AG09309 (cell line): ENCODE results near the gene RBMS3.

Source experiments
- DNase-seq: peaks from one replicate; pipeline ENCODE4 v3.0.0-alpha.2; 2010; ENCODE audit warnings: low read depth
- H3K4me3 ChIP-seq: 2 replicates; pipeline ENCODE4 v1.5.1; 2011; ENCODE audit warnings: mild to moderate bottlenecking, low read depth, low read length, moderate library complexity; ENCODE audit not compliant: control insufficient read depth
- TF ChIP-seq, protein P1 (sequence below): IDR thresholded peaks from 2 replicates; pipeline ENCODE4 v1.5.1; 2011; ENCODE audit warnings: mild to moderate bottlenecking, low read depth, low read length, inconsistent platforms; ENCODE audit not compliant: insufficient read depth, control insufficient read depth; ENCODE audit errors: missing control alignments

The RBMS3 gene

DNA sequence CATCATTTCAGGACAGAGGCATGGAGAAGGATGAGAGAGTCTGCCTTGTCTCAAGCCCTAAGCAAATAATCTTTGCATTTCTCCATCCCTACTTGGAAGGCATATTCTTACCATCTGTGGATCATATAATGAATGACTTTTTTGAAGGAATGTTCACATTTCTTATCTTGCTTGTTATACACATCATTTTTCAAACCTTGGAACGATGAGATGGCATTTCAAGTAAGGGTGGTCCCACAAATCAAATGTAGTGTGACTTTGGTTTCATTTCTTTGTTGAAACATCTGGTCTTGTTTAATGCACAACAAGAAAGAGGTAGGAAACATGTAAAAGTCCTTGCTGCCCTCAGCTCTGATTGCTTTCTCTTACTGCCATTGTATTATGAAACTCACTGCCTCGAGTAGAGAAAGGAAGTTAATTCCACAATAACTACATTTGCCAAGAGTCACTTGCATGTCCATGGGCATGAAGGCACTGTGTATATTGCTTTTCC, 32.1 kb downstream of the RBMS3 start:
- no peak for DNase-seq
- TF ChIP-seq, protein P1, sequence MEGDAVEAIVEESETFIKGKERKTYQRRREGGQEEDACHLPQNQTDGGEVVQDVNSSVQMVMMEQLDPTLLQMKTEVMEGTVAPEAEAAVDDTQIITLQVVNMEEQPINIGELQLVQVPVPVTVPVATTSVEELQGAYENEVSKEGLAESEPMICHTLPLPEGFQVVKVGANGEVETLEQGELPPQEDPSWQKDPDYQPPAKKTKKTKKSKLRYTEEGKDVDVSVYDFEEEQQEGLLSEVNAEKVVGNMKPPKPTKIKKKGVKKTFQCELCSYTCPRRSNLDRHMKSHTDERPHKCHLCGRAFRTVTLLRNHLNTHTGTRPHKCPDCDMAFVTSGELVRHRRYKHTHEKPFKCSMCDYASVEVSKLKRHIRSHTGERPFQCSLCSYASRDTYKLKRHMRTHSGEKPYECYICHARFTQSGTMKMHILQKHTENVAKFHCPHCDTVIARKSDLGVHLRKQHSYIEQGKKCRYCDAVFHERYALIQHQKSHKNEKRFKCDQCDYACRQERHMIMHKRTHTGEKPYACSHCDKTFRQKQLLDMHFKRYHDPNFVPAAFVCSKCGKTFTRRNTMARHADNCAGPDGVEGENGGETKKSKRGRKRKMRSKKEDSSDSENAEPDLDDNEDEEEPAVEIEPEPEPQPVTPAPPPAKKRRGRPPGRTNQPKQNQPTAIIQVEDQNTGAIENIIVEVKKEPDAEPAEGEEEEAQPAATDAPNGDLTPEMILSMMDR = no peak
- no peak overlapping the region for H3K4me3 ChIP-seq

DNA sequence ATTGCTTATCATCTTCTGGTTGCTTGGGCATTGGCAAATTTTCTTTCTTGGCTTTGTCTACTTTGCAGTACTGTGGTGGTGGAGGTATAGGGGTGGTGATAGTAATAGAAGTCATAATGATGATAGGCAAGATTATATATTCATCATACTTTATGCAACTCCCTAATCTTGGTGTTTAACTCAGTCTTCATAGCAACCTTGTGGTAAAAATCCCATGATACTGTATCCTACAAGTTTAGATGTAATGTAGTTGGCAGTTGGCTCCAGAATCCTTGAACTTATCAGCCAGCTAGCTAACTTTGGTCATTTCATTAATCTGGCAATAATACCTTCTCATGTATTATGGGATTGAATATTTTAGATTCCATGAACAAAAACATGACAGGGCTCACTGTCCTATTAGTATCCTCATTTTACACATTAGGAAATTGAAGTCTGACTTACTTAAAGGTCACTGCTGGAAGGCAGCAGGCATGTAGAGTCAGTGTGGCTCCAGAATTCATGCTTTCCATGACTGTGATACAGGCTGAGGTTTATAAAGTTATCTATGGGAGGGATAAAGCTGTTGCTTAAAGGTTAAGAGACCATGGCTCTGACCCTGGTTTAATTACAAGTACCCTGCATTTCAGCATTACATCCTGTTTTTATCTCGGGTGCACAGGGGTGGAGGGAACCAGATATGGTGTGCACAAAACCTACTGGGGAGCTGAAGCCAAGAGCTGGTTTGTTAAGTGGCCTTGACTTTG, 33.3 kb downstream of the RBMS3 start:
- TF ChIP-seq, protein P1 = no peak
- no peak overlapping the region for H3K4me3 ChIP-seq

DNA sequence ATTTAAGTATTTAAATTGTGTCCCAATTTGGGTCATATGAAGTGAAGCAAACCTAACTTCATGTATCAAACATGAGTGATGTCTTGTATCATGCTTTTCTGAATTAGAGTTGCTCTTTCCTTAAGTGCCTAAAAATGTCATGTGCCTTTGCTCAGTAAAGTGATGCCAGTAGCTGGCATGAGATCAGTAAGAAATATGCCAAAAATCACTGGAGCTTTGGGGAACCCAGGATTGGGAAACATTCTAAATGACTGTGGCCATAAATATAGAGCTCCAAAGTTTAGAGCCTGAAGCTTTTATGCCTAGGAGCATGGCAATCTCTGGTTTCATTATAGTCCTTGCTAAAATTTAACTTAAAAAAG, 33.8 kb downstream of the RBMS3 start:
- no peak overlapping the region for H3K4me3 ChIP-seq
- TF ChIP-seq, protein P1 = no peak
- no peak for DNase-seq

More for the DNA sequence above, 33.3 kb downstream of the RBMS3 start:
- DNase-seq = no peak

DNA sequence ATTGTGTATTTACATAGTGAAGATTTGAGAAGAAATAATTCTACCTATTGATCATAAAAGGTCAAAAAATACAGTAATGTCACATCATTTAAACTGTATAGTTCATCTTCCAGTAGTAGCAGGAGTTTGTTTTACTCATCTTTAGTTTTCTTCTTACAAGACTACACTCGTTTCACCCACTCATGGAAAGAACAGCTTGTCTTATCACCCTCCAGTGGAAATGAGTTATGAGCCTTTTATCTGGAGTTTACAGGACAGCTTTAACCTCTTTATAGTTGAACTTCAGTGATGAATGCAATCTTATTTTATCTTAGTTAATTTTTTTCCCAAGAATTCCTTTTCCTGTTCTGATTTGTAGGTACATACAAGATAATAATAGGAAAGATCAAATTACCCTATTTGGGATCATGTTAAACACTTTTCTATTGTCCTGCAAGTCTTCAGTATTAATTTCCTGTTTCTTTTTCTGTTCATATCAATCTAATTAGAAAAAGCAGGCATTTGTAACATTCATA, 36.8 kb downstream of the RBMS3 start:
- H3K4me3 ChIP-seq = no peak overlapping the region
- TF ChIP-seq, protein P1 = no peak
- no peak for DNase-seq

DNA sequence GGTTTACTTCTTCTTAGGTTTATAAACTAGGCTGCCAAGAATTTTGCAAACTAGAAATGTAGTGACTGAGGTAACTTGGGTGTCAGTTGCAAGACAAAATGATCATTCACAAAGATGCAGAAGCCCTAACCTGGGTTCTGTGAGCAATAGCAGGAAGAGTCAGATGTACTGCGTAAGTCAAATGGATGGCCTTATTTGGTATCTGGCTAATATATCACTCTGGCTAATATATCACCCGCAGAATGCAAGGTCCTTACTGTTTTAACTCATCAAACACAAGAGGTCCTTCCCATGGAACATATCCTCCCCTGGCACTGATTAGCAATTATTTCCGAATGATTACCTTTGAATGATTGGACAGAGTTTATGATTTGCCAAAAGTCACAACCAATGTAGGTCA, 37.4 kb downstream of the RBMS3 start:
- no peak for DNase-seq
- no peak overlapping the region for H3K4me3 ChIP-seq
- TF ChIP-seq, protein P1 = no peak

DNA sequence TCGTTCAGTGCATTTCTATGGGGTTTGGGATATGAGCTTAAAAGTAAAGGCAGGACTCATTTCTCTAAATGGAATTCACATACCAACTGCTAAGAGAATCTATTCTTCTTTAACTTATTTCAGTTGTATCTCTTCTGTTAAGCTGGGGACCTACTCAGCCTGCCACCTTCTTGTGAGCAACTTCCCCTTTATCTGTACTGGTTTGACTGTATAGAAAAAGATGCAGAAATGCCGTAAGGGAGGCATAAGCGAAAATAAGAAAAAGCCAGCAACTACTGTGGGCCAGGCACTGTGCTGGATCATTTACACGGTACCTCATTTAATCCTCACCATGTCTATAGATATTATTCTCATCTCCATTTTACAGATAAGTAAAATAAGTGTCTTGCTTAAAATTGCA, 38.4 kb downstream of the RBMS3 start:
- TF ChIP-seq, protein P1 = no peak
- no peak overlapping the region for H3K4me3 ChIP-seq

More for the DNA sequence above, 38.4 kb downstream of the RBMS3 start:
- DNase-seq = no peak
